HG02852 (cell line): Measurements from ENCODE around the gene CCDC97.
"Not testable (repeated sequence)": the region's sequence is repeated elsewhere in the genome, so short reads cannot be mapped to it uniquely, and the experiment has no call there.

Experiments used
- ATAC-seq: cut with Tn5 transposase; IDR thresholded peaks from one replicate; pipeline ENCODE4 v1.9.1; 2021; ENCODE audit warnings: mild to moderate bottlenecking, moderate library complexity; ENCODE audit not compliant: unreplicated experiment

The CCDC97 gene

DNA sequence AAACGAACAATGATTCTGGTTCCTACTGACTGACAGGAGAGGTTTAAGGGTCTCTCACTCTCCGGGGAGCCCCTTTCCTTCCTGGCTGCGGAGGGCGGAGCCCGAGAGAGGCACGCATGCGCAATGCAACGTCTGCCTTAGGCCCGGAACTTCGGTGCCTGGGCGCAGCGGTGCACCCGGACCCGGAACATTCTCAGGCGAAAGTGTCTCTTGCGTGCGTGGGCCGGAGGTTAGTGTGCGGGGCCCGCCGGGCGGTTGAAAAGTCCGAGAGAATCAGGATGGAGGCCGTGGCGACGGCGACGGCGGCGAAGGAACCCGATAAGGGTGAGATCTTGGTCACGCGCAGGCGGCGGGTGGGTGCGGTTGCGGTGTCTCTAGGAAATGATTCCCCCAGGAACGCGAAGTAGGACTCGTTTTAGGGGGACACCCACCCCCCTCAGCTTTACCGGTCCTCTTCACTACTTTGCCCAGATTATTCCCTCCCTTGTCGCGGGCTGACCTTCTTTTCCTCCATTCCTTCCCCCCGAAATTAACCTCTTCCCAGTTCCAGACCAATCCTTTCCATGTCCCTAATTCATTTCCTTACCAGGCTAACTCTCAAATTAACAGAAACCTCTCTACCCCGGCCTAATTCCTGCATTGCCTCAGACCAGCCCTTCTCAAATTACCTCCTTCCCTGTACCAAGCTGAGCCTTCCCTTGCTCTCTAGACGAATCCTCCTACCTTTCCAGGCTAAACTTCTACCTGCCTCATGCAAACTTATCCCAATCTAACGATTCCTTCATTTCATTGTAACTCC, at the start of gene CCDC97:
TSS of gene CCDC97 (plus strand) at position 140 of the 799 bp plus-strand sequence. CDS start at position 279, 139 bp downstream.
- peak; percentile 75 for ATAC-seq

DNA sequence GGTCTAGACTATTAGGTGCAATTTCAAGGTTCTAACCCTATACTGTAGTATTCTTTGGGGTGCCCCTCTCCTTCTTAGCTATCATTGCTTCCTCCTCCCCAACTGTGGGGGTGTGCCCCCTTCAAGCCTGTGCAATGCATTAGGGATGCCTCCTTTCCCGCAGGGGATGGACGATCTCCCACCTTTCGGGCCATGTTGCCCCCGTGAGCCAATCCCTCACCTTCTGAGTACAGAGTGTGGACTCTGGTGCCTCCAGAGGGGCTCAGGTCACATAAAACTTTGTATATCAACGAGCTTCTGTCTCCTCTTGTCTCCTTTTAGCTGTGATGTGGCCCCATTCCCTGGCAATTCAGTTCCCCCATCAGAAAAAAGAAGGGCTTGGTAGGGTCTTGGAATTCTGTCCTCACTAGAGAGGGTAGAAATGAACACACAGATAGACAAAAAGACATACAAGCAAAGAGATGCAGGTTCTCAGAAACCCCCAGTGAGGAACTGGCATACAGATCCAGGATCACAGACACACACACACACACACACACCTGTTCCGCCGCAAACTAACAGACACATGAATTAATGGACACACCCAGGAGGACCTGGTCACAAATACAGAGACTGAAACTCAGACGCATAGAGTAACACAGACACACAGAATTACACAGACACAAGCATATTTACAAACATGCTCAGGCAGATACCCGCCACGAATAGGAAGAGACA, 48.3 kb upstream of the CCDC97 start:
- ATAC-seq: no peak

DNA sequence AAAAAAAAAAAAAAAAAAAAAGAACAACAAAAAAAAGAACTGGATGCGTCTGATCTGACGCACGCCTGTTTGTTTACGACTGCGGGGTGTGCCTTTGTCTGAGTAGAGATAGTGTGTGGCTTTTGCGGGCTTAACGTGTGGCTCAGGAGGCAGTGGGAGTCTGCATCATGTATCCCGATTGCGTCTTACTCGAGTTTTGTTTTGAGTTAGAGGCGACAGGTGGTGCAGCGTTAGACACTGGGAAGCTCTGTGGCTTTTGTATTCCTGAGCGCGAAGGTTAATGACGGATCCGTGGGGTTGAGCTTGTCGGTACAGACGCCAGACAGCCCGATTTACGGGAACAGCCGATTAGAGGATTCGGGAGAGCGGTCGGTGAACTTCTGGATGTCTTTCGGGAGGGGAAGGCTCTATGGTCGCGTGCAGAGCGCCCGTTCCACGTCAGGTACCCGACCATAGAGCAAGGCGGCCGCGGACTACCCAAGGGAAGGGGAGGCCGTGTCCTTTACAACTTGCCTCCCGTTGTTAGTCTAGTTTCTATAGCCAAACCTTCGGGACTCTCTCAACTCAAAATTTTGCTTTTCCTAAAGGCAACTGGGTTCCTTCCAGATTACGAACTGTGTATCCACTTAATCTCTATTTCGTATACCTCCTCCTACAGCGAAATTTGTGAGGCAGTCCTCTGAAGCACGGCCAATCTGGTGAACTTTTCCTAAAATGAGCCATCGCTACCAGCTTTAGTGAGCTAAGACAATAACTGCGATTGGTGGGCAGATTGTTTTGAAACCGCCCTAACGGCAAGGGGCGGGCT, 46.7 kb upstream of the CCDC97 start:
- peak; percentile 4 for ATAC-seq

DNA sequence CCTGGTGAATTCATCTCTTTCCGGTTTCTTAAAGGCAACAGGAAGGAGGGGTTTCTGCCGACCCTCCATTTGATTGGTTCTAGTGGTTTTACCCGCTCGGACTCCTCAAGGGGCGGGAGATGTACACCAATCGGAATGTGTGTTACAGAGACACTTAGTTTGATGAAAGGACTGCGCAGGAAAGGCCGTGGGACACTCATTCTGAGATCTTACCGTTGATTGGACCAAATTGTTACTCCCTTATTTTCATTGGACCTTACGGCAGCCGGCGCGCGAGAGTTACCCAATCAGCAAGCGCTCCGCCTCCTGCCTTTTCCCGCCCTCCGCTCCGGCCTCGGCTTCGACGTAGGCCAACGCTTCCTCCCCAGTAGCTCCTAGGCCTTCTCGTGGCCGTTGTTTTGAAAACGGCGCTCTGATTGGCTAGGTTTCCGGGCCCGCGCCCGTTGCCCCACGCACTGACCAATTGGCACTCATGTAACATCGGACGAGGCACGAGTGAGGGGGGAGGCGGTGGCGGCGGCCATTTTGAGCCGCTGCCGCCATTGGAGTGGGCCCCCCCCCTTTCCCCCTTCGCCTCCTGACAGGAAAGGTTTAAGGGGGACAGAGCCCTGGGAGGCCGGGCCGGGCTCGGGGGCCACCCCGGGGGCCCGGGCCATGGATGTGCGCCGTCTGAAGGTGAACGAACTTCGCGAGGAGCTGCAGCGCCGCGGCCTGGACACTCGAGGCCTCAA, 46.0 kb upstream of the CCDC97 start, which contains the start of gene HNRNPUL1:
TSS of gene HNRNPUL1 (plus strand) at position 523 of the 731 bp plus-strand sequence. CDS start at position 655, 132 bp downstream.
- ATAC-seq: peak; percentile 71

DNA sequence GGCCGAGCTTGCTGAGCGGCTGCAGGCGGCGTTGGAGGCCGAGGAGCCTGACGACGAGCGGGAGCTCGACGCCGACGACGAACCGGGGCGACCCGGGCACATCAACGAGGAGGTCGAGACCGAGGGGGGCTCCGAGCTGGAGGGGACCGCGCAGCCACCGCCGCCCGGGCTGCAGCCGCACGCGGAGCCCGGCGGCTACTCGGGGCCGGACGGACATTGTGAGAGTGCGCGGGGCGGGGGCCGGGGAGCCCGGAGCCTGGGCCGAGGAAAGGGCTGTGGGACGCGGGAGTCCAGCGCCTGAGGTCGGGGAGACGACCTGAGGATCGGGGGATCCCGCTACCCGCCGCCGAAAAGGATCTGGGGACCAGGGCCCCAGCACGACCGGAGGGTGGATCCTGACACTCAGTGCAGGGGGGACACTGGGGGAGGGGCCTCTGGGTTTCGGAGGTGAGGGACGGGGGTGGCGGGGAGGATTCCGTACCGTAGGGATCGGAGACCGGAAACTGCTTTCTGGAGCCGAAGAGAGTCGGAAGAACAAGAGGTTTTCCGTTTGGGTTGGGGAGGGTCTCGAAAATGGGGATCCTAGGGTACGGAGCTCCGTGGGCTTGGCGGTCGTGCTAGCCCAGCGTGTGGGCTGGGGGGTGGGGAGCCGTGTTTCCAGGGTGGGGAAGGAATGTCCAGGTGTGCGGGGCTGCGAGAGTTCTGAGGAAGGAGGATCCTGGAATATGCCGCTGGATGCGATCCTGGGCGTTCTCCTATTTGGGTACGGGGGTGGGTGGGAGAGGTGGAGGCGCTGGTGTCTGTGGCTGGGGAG, 45.2 kb upstream of the CCDC97 start:
- ATAC-seq: no peak

DNA sequence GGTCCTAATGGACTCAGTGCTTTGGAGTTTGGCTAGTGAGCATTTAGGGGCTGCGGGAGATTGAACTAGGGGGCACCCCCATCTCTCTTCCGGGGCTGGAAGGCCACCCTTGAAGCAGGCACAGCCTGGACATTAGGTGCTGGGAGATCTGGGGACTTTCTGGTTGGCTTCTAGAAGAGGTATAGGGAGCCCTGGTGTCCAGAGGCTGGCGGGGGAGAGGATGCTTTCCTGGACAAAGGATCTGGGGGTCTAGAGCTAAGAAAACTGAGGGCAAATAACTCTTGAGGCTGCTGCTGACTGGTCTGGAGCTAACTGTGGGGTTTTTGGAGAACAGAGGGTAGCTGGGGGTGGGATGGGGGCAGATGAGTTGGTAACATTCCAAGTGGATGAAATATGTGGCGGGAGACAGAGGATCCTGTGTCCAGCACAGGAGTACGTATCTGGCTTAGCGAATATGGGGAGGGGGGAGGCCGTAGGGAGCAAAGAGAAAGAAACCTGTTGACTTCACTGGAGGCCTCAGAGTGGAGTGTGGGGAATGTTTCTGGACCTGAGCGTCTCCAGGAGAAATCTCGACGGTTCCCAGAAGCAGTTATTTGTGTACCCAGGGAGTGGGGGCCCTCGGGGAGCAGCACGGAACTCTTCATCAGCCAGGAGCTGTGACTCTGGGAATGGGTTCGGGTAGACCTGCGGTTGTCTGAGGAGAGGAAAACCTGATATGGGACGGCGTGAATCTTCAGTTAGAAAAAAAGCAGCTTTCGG, 44.4 kb upstream of the CCDC97 start:
- no peak for ATAC-seq

DNA sequence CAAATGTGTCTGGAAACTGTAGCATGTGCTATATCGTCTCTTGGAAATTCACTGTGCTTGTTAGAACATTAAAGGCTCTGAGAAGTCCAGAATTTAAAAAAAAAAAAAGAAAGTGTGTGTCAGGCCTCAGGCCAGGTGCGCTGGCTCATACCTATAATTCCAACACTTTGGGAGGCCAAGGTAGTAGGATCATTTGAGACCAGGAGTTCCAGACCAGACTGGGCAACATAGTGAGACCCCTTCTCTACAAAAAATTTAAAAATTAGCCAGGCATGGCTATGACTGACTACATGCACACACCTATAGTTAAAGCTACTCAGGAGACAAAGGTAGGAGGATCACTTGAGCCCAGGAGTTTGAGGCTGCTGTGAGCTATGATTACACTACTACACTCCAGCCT, 40.9 kb upstream of the CCDC97 start:
- ATAC-seq: no peak

DNA sequence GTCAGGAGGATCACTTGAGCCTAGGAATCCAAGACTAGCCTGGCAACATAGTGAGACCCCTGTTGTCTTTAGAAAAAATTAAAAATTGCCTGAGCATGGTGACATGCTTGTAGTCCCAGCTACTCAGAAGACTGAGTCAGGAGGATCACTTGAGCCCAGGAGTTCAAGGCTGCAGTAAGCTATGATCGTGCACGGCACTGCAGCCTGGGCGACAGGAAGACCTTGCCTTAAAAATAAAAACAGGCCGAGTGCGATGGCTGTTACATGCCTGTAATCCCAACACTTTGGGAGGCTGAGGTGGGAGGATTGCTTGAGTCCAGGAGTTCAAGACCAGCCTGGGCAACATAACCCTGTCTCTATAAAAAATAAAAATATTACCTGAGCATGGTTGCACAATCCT, 40.4 kb upstream of the CCDC97 start:
- ATAC-seq: no peak

DNA sequence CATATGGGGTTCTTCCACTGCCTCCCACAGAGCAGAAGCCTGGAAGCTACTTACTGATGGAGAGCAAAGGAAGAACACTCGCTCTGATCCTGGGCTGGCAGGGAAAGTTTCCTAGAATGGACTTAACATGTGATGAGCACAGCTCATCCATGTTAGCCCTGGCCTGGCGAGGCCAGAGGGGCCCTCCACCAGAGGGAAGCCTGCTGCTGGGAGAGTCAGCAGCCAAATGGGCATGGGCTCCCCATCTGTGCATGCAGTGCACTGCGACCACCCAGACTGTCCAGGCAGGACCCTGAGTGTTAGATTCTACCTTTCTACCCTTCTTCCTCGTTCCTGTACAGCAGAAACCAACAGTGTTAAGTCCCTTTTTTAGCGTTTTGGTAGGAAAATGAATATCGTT, 36.9 kb upstream of the CCDC97 start:
- no peak for ATAC-seq

DNA sequence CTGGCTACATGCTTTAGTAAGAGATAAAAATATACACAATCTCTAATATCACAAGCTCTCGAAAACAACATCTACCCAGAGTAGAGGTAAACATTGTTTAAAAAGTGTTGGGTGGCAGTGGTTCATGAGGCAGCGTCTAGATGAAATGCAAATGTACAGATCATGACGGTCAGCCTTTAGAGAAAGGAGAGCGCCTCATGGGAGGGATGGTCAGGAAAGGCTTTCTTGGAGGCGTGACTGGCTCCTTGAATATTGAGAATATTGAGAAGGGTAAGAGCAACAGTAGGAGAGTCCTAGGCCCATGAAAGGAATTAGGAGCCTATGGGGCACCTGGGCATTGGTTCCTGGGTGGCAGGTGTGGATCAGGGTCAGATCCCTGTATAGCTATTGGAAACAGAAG, 35.2 kb upstream of the CCDC97 start:
- no peak for ATAC-seq

DNA sequence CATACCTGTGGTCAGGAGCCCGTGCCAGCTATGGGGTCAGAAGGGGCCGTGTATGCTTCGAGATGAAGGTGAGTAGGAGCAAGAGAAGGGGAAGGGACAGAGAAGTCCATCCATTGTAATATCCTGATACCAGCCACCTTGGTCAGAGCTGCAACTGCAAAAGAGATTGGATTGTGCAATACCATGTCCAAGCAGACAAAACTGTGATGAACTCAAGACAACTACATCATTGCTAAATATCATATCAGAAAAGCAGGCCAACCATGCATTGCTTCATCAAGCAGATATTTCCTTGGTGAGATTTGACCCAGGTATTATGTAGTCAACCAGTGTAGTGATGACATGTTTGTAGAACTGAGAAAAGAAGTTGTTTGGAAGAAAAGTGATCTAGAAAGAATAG, 33.7 kb upstream of the CCDC97 start:
- ATAC-seq: no peak

DNA sequence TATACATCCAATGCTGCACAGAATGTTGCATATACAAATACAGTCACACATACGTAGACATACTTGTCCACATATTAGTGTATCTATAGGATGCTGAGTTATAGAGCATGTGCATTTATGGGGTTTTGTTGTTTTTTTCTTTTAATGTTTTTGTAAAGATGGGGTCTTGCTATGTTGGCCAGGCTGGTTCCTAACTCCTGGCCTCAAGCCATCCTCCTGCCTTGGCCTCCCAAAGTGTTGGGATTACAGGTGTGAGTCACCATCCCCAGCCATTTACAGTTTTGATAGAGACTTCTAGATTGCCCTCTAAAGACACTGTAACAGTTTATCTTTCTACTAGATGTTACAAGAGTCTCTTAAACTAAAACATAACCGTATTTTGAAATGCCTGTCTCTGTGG, 31.5 kb upstream of the CCDC97 start:
- ATAC-seq: no peak

DNA sequence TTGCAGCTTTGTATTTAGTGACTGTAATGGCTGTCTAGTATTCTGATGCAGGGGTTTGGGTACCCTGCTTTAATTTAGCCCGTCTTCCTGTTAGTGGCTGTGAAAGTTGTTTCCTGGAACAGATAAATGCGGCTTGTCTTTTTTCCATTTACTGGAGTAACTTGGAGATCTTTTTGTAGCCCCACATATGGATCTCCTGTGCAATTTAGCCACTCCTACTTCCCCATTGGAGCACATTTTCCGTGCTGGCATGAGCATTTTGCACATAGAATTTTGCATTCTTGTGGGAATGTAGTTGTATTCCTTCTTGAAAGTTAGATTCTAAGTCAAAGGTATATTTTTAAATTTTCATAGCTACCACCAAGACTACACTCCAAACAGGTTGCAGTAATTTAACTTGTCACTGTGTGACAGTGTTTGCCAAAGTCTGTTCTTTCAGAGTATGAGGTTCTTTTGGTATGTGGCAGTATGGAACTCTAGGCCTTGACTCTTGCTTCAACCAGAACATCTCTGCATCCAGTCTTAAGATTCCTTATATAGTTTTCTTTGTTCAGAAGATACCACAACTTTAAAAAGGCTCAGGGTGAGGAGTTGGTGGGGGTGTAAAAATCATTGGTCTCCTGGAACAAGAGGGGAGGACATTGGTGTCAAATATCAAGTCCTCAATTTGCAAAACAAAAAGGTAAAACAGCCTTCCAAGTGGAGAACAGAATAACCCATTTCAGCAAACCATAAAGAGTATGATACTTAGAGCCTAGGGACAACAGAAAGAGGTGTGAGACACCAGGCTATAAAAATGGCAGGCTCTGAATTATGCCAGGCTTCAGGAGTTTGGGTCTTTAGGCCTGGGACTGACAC, 21.1 kb upstream of the CCDC97 start:
- ATAC-seq: no peak

DNA sequence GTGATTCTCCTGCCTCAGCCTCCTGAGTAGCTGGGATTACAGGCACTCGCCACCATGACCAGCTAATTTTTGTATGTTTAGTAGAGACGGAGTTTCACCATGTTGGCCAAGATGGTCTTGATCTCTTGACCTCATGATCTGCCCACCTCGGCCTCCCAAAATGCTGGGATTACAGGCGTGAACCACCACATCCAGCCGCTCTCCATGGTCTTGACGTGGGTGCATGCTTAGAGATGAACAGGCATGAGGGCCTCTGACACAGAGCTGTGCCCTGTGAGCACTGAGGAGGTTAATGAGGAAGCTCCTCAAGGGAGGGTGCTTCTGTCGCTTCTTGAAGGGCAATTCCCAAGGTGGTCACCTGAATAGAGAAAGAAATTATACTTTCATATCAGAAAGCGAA, 20.2 kb upstream of the CCDC97 start:
- not testable (repeated sequence) for ATAC-seq

DNA sequence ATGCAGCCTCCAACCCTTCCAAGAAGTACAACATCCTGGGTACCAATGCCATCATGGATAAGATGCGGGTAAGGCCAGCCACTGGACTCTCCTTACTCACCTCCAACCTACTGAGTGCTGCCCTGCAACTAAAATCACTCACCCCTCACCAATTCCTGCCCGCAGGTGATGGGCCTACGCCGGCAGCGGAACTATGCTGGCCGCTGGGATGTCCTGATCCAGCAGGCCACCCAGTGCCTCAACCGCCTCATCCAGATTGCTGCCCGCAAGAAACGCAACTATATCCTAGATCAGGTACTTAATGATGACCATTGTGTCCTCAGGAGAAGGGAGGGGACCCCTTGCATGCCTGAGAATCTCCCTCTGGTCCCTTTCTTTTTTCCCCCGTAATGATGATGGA, 15.6 kb upstream of the CCDC97 start:
- no peak for ATAC-seq

DNA sequence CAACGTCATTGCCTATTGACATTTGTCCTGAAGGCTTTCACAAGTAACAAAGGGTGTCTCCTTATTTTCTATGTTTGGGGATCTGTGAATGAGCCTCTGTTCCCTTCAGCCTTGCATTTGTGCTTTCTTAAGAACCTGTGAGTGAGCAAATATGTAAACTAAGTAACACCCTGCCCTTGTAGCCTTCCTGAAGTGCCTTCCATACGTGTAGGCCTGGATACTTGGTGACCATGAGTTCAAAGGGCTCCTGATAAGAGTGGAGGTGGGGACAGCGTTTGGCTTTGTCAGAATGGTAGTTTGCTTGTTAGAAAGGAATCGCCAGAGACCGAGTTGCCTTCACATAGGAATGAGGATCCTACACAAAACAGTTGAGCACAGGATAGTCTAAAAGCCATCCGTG, 14.5 kb upstream of the CCDC97 start:
- ATAC-seq: no peak

DNA sequence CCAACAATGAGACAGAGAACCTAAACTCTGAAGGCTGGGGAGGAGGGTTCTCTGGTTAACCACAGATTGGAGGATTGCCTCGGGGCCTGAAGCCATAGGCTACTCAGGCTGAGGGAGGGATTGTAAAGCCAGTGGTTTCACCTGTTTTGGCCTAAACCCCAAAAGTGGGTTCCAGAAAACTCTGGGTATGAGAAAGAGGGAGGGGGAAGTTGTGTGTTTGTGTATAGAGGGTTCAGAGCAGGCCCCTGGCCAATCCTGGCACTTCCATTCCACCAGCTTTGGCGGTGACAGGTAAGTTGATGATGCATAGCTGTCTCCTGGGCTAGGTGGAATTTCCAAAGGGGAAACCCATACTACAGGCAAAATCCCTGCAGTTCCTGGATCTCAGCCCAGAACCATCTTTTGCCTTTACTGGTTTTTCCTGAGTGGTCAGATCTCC, 13.5 kb upstream of the CCDC97 start:
- no peak for ATAC-seq
